Measurements from ENCODE around the gene GALNT6.

Gene GALNT6

GRCh38 chr12:51365276-51365675 lies 25.9 kb downstream of the GALNT6 start:
- no peak for TF ChIP-seq ZFX (IDR thresholded peaks at IDR 0.05; ENCODE audit: borderline replicate concordance)
- no peak for TF ChIP-seq CTCF (IDR thresholded peaks at IDR 0.05)
- no peak overlapping the region for H3K27ac ChIP-seq

- H3K27ac ChIP-seq: no peak overlapping the region
- no peak for TF ChIP-seq CTCF (IDR thresholded peaks at IDR 0.05)
- no peak for TF ChIP-seq ZFX (IDR thresholded peaks at IDR 0.05; ENCODE audit: borderline replicate concordance)
Measured at GRCh38 chr12:51364001-51364400, 27.2 kb downstream of the GALNT6 start.

GRCh38 chr12:51362747-51363342 lies 28.4 kb downstream of the GALNT6 start:
- no peak overlapping the region for H3K27ac ChIP-seq
- TF ChIP-seq ZFX (IDR thresholded peaks at IDR 0.05; ENCODE audit: borderline replicate concordance) (no peak), CTCF (IDR thresholded peaks at IDR 0.05) (no peak)

- H3K27ac ChIP-seq: no peak overlapping the region
- TF ChIP-seq ZFX (IDR thresholded peaks at IDR 0.05; ENCODE audit: borderline replicate concordance) (no peak), CTCF (IDR thresholded peaks at IDR 0.05) (no peak)
Measured at GRCh38 chr12:51362307-51362706, 28.9 kb downstream of the GALNT6 start.

- H3K27ac ChIP-seq: no peak overlapping the region
- TF ChIP-seq CTCF (IDR thresholded peaks at IDR 0.05) (no peak), ZFX (IDR thresholded peaks at IDR 0.05; ENCODE audit: borderline replicate concordance) (no peak)
Measured at GRCh38 chr12:51361161-51362016, 29.8 kb downstream of the GALNT6 start.

- H3K27ac ChIP-seq: no peak overlapping the region
- TF ChIP-seq CTCF (IDR thresholded peaks at IDR 0.05) (no peak), ZFX (IDR thresholded peaks at IDR 0.05; ENCODE audit: borderline replicate concordance) (no peak)
Measured at GRCh38 chr12:51360315-51360714, 30.9 kb downstream of the GALNT6 start.

GRCh38 chr12:51359851-51360250 lies 31.4 kb downstream of the GALNT6 start:
- no peak overlapping the region for H3K27ac ChIP-seq
- TF ChIP-seq CTCF (IDR thresholded peaks at IDR 0.05): no peak
- no peak for TF ChIP-seq ZFX (IDR thresholded peaks at IDR 0.05; ENCODE audit: borderline replicate concordance)
